ENCODE data around the gene RBM20.
"Not testable (repeated sequence)": the region's sequence is repeated elsewhere in the genome, so short reads cannot be mapped to it uniquely, and the experiment has no call there.

RBM20 gene

GRCh38 chr10:110744782-110745181 is 100.6 kb downstream of the RBM20 start:
- DNase-seq, result no peak

- peak; percentile 23 for DNase-seq
These were observed 102.2 kb downstream of the RBM20 start for GRCh38 chr10:110746254-110746826.

- DNase-seq, result no peak
These were observed 103.0 kb downstream of the RBM20 start for GRCh38 chr10:110746969-110747608.

- no peak for DNase-seq
These were observed 103.7 kb downstream of the RBM20 start for GRCh38 chr10:110747609-110748464.

GRCh38 chr10:110748970-110749369 is 104.8 kb downstream of the RBM20 start:
- DNase-seq, result no peak

- DNase-seq, result no peak
These were observed 106.8 kb downstream of the RBM20 start for GRCh38 chr10:110750931-110751330.

GRCh38 chr10:110751850-110752249 is 107.7 kb downstream of the RBM20 start:
- no peak for DNase-seq

- DNase-seq, result no peak
These were observed 109.3 kb downstream of the RBM20 start for GRCh38 chr10:110753462-110753861.

- no peak for DNase-seq
These were observed 110.4 kb downstream of the RBM20 start for GRCh38 chr10:110754375-110755105.

GRCh38 chr10:110755781-110756180 is 111.6 kb downstream of the RBM20 start:
- DNase-seq, result no peak

- DNase-seq, result no peak
These were observed 112.7 kb downstream of the RBM20 start for GRCh38 chr10:110756876-110757275.

GRCh38 chr10:110757586-110757985 is 113.5 kb downstream of the RBM20 start:
- DNase-seq, result no peak

GRCh38 chr10:110758128-110758765 is 114.1 kb downstream of the RBM20 start:
- no peak for DNase-seq

- no peak for DNase-seq
These were observed 114.8 kb downstream of the RBM20 start for GRCh38 chr10:110758898-110759297.

- no peak for DNase-seq
These were observed 115.4 kb downstream of the RBM20 start for GRCh38 chr10:110759523-110759922.

- DNase-seq, result no peak
These were observed 118.1 kb downstream of the RBM20 start for GRCh38 chr10:110762109-110762848.

GRCh38 chr10:110762849-110763211 is 118.7 kb downstream of the RBM20 start:
- DNase-seq, result no peak

- no peak for DNase-seq
These were observed 120.2 kb downstream of the RBM20 start for GRCh38 chr10:110764378-110764777.

- no peak for DNase-seq
These were observed 120.8 kb downstream of the RBM20 start for GRCh38 chr10:110764793-110765512.

GRCh38 chr10:110765513-110766319 is 121.6 kb downstream of the RBM20 start:
- DNase-seq, result no peak

- not testable (repeated sequence) for DNase-seq
These were observed 123.5 kb downstream of the RBM20 start for GRCh38 chr10:110767601-110768000.

Measured in GF-D8 (cell line).